MM.1S (cell line): ENCODE measurements around the gene HOXD1.

Experiments used
- EZH2 ChIP-seq: fragments of 300-600 bp; sonication (generic); optimal IDR thresholded peaks from 2 replicates; pipeline ENCODE3; 2017; ENCODE audit warnings: low read depth, mild to moderate bottlenecking, antibody characterized with exemption, low read length, mixed read lengths
- EZH2phosphoT487 ChIP-seq: fragments of 300-600 bp; sonication (generic); IDR thresholded peaks from 2 replicates; pipeline ENCODE4 v1.6.1; 2018; ENCODE audit warnings: antibody characterized with exemption, low read length
- TF ChIP-seq, protein P1 (sequence below): fragments of 300-600 bp; sonication (generic); IDR thresholded peaks from 2 replicates; pipeline ENCODE4 v1.5.1; 2016; ENCODE audit warnings: antibody characterized with exemption, low read length, mixed read lengths

DNA sequence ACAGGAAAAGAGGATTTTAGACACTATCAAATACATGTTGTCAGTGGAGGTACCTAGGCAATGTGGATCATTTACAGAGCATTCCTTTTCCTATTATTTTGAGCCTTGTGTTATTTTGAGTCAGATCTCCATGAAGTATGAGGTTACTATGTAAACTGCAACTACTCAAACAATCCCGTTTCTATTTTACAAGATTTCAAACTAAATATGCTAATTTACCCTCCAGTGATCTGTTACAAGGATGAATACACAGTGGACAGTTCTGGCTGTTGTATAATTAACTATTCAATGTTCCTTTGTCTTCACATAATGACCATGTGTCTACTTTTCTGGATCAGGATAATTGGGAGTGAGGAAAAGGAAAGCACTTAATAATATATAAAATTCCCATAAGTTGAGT is 4.6 kb downstream of the HOXD1 start:
- TF ChIP-seq, protein P1, sequence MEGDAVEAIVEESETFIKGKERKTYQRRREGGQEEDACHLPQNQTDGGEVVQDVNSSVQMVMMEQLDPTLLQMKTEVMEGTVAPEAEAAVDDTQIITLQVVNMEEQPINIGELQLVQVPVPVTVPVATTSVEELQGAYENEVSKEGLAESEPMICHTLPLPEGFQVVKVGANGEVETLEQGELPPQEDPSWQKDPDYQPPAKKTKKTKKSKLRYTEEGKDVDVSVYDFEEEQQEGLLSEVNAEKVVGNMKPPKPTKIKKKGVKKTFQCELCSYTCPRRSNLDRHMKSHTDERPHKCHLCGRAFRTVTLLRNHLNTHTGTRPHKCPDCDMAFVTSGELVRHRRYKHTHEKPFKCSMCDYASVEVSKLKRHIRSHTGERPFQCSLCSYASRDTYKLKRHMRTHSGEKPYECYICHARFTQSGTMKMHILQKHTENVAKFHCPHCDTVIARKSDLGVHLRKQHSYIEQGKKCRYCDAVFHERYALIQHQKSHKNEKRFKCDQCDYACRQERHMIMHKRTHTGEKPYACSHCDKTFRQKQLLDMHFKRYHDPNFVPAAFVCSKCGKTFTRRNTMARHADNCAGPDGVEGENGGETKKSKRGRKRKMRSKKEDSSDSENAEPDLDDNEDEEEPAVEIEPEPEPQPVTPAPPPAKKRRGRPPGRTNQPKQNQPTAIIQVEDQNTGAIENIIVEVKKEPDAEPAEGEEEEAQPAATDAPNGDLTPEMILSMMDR, result no peak
- TF ChIP-seq EZH2phosphoT487, result no peak
- TF ChIP-seq EZH2, result no peak
